HG03060 (cell line): ENCODE data around the gene SMIM36.
"Not testable (repeated sequence)": the region's sequence is repeated elsewhere in the genome, so short reads cannot be mapped to it uniquely, and the experiment has no call there.

Source experiments
- ATAC-seq: cut with Tn5 transposase; IDR thresholded peaks from one replicate; pipeline ENCODE4 v1.9.1; 2021; ENCODE audit warnings: low read depth, moderate number of reproducible peaks; ENCODE audit not compliant: unreplicated experiment

Gene SMIM36

DNA sequence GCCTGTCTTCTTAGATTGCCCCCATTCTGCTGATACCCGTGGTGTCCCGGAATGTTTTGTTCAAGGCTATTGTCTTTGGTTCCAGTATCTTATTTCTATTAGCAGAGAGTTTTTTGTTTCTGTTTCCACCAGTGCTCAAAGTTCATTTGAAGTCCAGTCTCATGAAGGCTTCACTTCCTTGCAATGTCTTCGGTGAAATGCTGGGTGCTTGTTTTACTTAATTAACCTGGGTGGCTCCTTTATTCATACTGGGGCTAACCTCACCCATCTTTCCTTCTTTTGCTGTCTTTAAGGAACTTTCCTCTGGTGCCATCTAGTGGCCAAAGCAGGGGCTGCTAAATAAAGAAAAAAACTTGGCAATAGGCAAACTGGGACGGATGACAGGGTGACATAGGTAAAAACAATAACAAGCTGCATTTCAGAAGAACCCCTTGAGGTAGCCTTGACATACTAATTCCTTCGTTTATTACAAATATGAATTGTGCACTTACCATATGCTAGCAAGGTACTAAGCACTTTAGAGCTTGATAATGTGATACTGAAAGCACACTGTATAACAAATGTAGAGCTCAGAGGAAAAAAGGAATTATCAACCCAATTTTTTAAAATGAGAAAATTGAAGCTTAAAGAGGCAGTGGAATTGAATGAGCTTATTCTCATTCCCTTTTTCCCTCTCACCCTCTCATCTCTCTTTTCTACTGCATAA lies 2.8 kb upstream of the SMIM36 start:
- no peak for ATAC-seq

DNA sequence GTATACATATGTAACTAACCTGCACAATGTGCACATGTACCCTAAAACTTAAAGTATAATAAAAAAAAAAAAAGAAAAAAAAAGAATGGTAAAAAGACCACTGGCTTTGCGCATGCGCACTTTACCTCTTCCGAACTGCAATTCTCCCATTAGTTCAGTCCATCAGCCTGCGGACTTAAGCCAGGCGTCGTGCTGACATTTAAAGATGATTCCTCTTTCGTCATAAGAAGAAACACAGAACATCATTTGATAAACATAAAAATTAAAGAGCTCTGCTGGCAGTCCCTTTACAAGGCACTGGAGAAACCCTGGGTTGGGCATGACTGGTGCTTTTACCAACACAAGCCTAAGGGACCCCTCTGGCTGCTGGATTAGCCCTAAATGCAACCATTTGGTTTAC lies 3.6 kb downstream of the SMIM36 start:
- not testable (repeated sequence) for ATAC-seq

DNA sequence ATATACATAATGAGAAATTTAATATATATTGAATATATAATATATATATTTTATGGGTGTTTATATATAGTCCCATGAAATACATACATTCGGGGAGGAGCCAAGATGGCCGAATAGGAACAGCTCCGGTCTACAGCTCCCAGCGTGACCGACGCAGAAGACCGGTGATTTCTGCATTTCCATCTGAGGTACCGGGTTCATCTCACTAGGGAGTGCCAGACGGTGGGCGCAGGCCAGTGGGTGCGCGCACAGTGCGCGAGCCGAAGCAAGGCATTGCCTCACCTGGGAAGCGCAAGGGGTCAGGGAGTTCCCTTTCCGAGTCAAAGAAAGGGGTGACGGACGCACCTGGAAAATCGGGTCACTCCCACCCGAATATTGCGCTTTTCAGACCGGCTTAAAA lies 9.6 kb downstream of the SMIM36 start:
- ATAC-seq = not testable (repeated sequence)

DNA sequence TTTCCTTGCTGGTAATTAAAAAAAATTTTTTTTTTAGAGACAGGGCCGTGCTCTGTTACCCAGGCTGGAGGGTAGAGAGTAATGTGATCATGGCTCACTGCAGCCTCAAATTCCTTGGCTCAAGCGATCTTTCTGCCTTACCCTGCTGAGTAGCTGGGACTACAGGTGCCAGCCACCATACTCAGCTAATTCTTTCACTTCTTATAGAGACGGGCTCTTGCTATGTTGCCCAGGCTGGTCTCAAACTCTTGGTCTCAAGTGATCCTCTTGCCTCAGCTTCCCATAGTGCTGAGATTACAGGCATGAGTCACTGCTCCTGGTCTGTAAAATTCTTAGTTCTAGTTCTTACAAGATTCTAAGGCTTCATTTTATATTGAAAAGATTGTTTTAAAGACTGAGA lies 11.1 kb downstream of the SMIM36 start:
- ATAC-seq = no peak

GRCh38 chr17:55496094-55496881 lies 15.0 kb downstream of the SMIM36 start:
- ATAC-seq = no peak

GRCh38 chr17:55495239-55495638 lies 16.0 kb downstream of the SMIM36 start:
- no peak for ATAC-seq

- no peak for ATAC-seq
These were observed 18.4 kb downstream of the SMIM36 start for GRCh38 chr17:55492781-55493341.

DNA sequence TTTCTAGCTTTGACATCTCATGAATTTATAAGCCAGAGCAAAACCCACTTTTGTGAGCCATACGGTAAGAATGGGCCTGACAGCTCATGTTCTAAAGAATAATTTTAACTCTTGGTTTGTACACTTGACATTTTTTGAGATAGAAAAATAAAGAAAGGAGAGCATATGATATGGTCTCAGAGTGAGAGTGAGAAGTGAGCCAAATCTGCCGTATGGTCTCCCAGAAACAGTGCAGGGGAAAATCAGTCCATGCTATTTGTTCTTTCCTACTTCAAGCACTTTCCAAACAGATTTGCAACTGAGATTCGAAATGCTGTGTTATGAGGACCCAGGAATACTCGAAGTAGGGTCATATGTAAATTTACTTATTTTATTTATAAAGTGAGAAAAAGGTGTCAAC lies 20.9 kb downstream of the SMIM36 start:
- ATAC-seq = no peak

- ATAC-seq = no peak
These were observed 23.4 kb downstream of the SMIM36 start for GRCh38 chr17:55487695-55488432.

DNA sequence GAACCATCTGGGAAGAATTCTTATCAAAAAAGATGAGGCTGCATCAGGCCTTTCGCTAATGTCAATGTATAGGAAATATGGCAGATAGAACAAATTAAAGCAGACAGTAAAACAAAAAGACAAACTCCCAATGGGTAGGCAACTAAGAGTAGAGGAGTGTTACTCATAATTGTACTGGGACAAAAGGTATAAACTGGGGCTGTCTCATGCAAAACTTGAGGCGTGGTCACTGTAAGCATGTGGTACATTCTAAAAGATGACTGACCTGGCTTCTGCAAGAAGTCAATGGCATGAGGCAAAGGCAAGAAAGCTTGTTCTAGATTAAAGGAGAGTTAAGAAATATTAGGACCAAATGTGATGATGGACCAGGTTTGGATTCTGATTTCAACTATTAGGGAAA lies 26.7 kb downstream of the SMIM36 start:
- no peak for ATAC-seq

GRCh38 chr17:55482591-55483389 lies 28.5 kb downstream of the SMIM36 start:
- ATAC-seq = no peak

- ATAC-seq = no peak
These were observed 30.5 kb downstream of the SMIM36 start for GRCh38 chr17:55480631-55481315.

DNA sequence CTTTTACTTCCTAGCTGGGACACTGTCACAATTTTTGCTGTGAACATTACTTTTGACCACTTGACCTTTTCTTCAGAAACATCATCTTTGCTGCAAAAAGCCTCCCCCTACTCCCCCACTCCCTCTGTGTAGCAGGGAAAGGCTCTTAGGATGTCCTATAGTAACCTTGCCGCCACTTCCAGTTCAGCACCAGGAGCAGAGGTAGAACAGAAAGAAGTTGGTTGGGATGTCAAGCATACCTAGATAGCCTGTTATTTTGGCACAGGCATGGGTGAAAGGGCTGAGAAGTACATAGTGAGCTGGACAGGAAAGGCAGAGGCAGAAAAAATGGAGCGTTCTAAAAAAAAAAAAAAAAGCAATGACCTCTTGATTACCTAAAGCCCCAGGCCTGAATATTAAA lies 31.3 kb downstream of the SMIM36 start:
- no peak for ATAC-seq

DNA sequence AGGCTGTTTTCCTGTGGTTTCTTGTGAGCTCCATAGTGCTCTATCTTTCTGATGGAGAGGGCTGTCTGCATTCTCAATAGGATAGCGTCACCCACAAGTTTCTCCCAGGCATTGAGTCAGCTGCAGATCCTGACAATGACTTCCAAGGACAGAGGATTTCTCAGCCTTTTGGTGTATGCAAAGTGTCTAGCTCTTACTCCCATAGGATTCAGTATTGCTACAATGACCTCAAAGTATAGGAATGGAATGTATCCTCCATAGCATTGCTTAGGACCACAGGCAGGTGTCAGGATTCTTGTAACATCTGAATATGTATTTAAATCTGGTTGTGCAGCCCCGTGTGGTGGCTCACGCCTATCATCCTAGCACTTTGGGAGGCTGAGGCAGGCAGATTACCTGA lies 32.3 kb downstream of the SMIM36 start:
- ATAC-seq = no peak

DNA sequence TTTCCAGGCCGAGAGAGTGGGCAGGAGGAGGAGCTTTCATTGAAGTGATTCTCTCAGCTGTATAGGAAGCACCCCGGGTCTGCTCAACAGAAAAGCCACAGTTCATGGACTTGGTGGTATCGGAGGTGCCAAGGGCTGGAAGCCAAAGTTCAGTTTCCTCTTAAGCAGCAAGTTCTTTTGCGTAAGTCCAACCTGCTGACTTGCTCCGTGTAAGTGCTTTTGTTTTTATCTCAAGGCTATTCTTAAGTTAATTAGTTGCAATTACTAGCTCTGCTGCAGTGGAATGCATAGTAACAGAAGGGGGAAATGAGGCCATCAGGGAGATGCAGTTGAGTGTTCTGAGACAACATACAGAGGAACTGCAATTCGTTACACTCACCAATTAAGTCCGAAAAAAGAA lies 44.6 kb downstream of the SMIM36 start:
- no peak for ATAC-seq

GRCh38 chr17:55465771-55466170 lies 45.5 kb downstream of the SMIM36 start:
- not testable (repeated sequence) for ATAC-seq

- ATAC-seq = peak; percentile 59
These were observed 47.7 kb downstream of the SMIM36 start for GRCh38 chr17:55463600-55463999.

GRCh38 chr17:55462711-55463110 lies 48.5 kb downstream of the SMIM36 start:
- ATAC-seq = no peak

- ATAC-seq = no peak
These were observed 49.0 kb downstream of the SMIM36 start for GRCh38 chr17:55462234-55462633.

GRCh38 chr17:55458978-55459377 lies 52.3 kb downstream of the SMIM36 start:
- ATAC-seq = no peak
